ENCODE results near the gene RBM14.
"Not testable (repeated sequence)": the region's sequence is repeated elsewhere in the genome, so short reads cannot be mapped to it uniquely, and the experiment has no call there.

Gene RBM14

DNA sequence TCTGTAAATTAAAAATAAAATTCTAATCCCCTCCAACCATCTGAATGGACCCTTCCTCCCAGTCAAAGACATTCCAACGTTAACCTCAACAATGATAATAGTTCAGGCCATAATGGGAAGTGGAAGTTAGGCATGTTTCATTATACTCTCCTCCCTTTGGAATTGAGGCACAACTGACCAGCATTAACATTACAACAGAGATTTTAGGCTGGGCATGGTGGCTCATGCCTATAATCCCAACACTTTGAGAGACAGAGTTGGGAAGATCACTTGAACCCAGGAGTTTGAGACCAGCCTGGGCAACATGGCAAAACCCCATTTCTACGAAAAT lies 45.6 kb upstream of the RBM14 start:
- in situ Hi-C loops (cut with HindIII; ENCODE audit: low sequenced_read_pairs), result no loop called here
- TF ChIP-seq, protein P1, sequence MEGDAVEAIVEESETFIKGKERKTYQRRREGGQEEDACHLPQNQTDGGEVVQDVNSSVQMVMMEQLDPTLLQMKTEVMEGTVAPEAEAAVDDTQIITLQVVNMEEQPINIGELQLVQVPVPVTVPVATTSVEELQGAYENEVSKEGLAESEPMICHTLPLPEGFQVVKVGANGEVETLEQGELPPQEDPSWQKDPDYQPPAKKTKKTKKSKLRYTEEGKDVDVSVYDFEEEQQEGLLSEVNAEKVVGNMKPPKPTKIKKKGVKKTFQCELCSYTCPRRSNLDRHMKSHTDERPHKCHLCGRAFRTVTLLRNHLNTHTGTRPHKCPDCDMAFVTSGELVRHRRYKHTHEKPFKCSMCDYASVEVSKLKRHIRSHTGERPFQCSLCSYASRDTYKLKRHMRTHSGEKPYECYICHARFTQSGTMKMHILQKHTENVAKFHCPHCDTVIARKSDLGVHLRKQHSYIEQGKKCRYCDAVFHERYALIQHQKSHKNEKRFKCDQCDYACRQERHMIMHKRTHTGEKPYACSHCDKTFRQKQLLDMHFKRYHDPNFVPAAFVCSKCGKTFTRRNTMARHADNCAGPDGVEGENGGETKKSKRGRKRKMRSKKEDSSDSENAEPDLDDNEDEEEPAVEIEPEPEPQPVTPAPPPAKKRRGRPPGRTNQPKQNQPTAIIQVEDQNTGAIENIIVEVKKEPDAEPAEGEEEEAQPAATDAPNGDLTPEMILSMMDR (IDR thresholded peaks at IDR 0.05; ENCODE audit: low read depth, low read length, missing control alignments), result no peak
- no peak overlapping the region for H3K4me3 ChIP-seq (ENCODE audit: low read depth, low read length)
- DNase-seq (ENCODE audit: low read depth), result no peak

DNA sequence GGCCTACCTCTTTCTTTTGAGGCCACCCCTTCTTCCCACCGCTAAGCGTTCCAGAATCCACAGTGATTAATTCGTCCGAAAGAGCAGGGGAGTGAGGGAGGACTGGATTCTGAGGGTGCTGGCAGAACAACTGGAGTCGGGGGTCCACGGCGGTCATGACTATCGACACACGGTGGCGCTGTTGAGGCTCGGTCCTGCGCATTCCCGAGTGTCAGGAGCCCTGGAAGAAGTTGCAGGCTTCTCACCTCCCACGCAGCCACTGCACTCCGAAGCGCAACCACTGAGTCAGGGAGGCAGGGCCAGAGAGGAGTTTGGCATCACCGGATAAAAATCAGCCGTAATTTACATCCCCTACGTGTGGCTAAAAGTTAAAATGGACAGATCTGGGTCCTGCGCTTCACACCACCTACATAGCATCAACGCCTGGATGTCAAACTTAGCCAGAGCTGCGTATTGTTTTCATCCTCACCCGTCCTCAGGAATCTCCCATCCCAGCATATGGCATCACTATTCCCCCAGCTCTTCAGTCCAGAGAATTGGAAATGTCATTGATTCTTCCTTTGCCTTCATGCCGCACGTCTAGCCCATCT lies 37.3 kb upstream of the RBM14 start:
- DNase-seq (ENCODE audit: low read depth), result peak; percentile 44
- in situ Hi-C loops (cut with HindIII; ENCODE audit: low sequenced_read_pairs), result no loop called here
- H3K4me3 ChIP-seq (ENCODE audit: low read depth, low read length), result no peak overlapping the region
- TF ChIP-seq, protein P1 (IDR thresholded peaks at IDR 0.05; ENCODE audit: low read depth, low read length, missing control alignments), result peak; percentile 85

DNA sequence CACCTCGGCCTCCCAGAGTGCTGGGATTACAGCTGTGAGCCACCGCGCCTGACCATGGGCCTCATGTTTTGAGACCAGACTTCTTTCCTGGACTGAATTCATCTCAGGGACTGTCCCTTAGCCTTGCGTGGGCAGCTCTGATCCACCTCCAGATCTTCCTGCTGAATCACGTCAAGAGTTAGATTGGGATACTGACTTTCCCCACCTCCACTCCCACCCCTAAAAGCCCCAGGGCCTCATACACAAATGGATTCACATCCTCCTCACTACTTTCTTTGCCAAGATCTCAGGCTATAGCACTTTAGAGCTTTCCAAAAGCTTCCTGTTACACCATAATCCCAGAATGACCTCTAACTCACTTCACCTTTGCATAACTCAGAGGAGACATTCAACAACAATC lies 35.6 kb upstream of the RBM14 start:
- DNase-seq (ENCODE audit: low read depth), result no peak
- TF ChIP-seq, protein P1 (IDR thresholded peaks at IDR 0.05; ENCODE audit: low read depth, low read length, missing control alignments), result no peak

GRCh38 chr11:66581261-66581660 lies 35.2 kb upstream of the RBM14 start:
- in situ Hi-C loops (cut with HindIII; ENCODE audit: low sequenced_read_pairs), result no loop called here
- TF ChIP-seq, protein P1 (IDR thresholded peaks at IDR 0.05; ENCODE audit: low read depth, low read length, missing control alignments), result no peak
- no peak overlapping the region for H3K4me3 ChIP-seq (ENCODE audit: low read depth, low read length)
- no peak for DNase-seq (ENCODE audit: low read depth)

More for the DNA sequence above, 35.6 kb upstream of the RBM14 start:
- H3K4me3 ChIP-seq (ENCODE audit: low read depth, low read length), result no peak overlapping the region
- in situ Hi-C loops (cut with HindIII; ENCODE audit: low sequenced_read_pairs), result no loop called here

GRCh38 chr11:66582565-66583147 lies 33.8 kb upstream of the RBM14 start:
- in situ Hi-C loops (cut with HindIII; ENCODE audit: low sequenced_read_pairs); DNase-seq (ENCODE audit: low read depth); H3K4me3 ChIP-seq (ENCODE audit: low read depth, low read length): not testable (repeated sequence)

DNA sequence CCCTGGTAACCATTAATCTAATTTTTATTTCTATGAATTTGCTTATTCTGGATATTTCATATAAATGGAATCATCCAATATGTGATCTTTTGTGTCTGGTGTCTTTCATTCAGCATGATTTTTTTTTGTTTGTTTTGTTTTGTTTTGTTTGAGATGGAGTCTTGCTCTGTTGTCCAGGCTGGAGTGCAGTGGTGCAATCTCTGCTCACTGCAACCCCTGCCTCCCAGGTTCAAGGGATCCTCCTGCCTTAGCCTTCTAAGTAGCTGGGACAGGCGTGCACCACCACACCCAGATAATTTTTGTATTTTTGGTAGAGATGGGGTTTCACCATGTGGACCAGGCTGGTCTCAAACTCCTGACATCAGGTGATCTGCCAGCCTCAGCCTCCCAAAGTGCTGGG lies 31.0 kb upstream of the RBM14 start:
- DNase-seq (ENCODE audit: low read depth); in situ Hi-C loops (cut with HindIII; ENCODE audit: low sequenced_read_pairs); H3K4me3 ChIP-seq (ENCODE audit: low read depth, low read length): not testable (repeated sequence)

- DNase-seq (ENCODE audit: low read depth), result no peak
- no peak overlapping the region for H3K4me3 ChIP-seq (ENCODE audit: low read depth, low read length)
- TF ChIP-seq, protein P1 (IDR thresholded peaks at IDR 0.05; ENCODE audit: low read depth, low read length, missing control alignments), result no peak
- in situ Hi-C loops (cut with HindIII; ENCODE audit: low sequenced_read_pairs), result no loop called here
Observed at GRCh38 chr11:66586136-66586535, 30.3 kb upstream of the RBM14 start.

- DNase-seq (ENCODE audit: low read depth); in situ Hi-C loops (cut with HindIII; ENCODE audit: low sequenced_read_pairs): not testable (repeated sequence)
Observed at GRCh38 chr11:66589315-66589714, 27.1 kb upstream of the RBM14 start.

More at GRCh38 chr11:66589315-66589714, 27.1 kb upstream of the RBM14 start:
- H3K4me3 ChIP-seq (ENCODE audit: low read depth, low read length), result not testable (repeated sequence)
